Measurements from ENCODE around the gene AQP10.
A peak's percentile ranks its signal among the peaks of the same experiment; 100 is the strongest.
"Not testable (repeated sequence)": the region's sequence is repeated elsewhere in the genome, so short reads cannot be mapped to it uniquely, and the experiment has no call there.

Gene AQP10, protein sequence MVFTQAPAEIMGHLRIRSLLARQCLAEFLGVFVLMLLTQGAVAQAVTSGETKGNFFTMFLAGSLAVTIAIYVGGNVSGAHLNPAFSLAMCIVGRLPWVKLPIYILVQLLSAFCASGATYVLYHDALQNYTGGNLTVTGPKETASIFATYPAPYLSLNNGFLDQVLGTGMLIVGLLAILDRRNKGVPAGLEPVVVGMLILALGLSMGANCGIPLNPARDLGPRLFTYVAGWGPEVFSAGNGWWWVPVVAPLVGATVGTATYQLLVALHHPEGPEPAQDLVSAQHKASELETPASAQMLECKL

GRCh38 chr1:154320882-154321608, at the start of gene AQP10:
TSS of gene AQP10 (plus strand) at chr1:154321093. CDS start at chr1:154321156, 63 bp downstream.
- Histone ChIP-seq H3K4me3 (ENCODE audit: low read length in 2 of 2) (no peak within 1 kb of the TSS), H3K36me3 (ENCODE audit: control insufficient read depth in 2 of 2, insufficient read depth in 2 of 2, low read length in 2 of 2) (no peaks in the 10 kb centered on the region), H3K27me3 (ENCODE audit: control insufficient read depth in 2 of 2, insufficient read depth in 2 of 2, low read length in 2 of 2) (peaks cover 3 to 5% of the 10 kb centered on the region in 2 donors), H3K4me1 (ENCODE audit: control insufficient read depth in 2 of 2, insufficient read depth in 2 of 2, low read length in 2 of 2) (peaks cover 0 to under 1% of the 10 kb centered on the region in 2 donors), H3K27ac (ENCODE audit: low read depth in 2 of 2, low read length in 2 of 2) (no peak within 1 kb of the TSS), H3K9me3 (ENCODE audit: control insufficient read depth in 2 of 2, low read length in 2 of 2) (no peaks in the 10 kb centered on the region), H3K9ac (ENCODE audit: low read depth in 1 of 2, low read length in 2 of 2) (no peak within 1 kb of the TSS)

DNA sequence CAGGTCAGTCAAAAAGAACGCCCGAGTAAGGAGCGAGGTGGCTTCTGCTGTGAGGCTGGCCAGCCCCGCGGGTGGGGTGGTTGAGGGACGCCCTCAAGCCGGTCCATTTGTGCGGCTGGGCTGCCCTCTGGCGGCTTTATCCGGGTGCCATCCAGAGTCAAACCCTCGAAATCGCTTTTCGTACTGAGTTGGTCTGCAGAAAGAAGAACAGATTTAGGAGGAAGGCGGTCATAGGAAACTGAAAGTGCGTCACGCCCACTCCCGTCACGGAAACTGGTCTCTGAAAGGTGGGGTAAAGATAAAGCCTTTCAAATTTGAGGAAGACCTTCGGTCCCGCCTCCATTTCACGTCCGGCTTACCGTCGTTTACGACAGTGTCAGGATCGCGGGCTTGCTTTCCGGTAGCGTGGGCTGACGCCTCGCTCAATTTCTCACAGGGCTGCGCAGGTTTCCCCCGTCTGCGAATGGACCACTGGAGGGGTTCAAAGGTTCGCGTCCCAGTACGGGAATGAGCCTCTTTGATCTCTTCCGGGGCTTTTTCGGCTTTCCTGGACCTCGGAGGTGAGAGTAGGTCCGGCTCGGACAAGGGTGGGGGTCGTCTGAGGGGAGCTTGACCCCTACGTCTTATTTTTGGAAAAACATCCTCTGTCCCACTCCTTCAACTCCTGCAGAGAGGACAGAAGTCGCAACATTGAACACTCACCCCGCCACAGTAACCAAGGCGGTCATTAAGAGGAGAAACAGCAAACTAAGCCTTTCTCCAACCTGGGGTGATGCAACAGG, 48.5 kb upstream of the AQP10 start, which contains the start of gene HAX1:
Gene HAX1 (plus strand): TSS at position 413 of the 782 bp plus-strand sequence. CDS start 95 bp downstream, at position 508.
- peaks cover 20 to 30% of the 10 kb centered on the region in 2 donors for H3K36me3 ChIP-seq (ENCODE audit: control insufficient read depth in 2 of 2, insufficient read depth in 2 of 2, low read length in 2 of 2)

DNA sequence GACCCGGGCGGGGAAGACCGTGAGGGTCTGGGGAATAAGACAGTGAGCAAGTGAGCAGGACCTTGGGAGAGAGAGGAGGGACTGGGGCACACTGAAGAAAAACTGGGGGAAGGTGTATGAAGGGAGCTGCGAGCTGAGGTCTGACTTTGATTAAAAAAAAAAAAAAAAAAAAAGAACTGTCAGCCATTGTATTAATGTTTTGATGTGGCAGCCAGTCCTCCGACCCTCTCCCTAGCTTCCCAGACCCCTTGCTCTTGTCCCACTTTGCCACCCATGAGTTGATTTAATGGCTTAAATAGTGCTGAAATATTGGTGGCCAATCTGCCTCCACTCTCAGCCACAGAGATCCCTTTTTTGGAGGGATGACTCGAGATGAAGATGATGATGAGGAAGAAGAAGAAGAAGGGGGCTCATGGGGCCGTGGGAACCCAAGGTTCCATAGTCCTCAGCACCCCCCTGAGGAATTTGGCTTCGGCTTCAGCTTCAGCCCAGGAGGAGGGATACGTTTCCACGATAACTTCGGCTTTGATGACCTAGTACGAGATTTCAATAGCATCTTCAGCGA, 47.8 kb upstream of the AQP10 start:
- peak overlapping the region; percentile 86 to 94 for H3K9ac ChIP-seq (ENCODE audit: low read depth in 1 of 2, low read length in 2 of 2)
- H3K27ac ChIP-seq (ENCODE audit: low read depth in 2 of 2, low read length in 2 of 2) = peak overlapping the region; percentile 87 to 92
- H3K4me1 ChIP-seq (ENCODE audit: control insufficient read depth in 2 of 2, insufficient read depth in 2 of 2, low read length in 2 of 2) = peaks cover 6 to 12% of the 10 kb centered on the region in 2 donors
- peak overlapping the region; percentile 80 to 96 for H3K4me3 ChIP-seq (ENCODE audit: low read length in 2 of 2)
- peaks cover 20 to 30% of the 10 kb centered on the region in 2 donors for H3K36me3 ChIP-seq (ENCODE audit: control insufficient read depth in 2 of 2, insufficient read depth in 2 of 2, low read length in 2 of 2)
- H3K27me3 ChIP-seq (ENCODE audit: control insufficient read depth in 2 of 2, insufficient read depth in 2 of 2, low read length in 2 of 2) = no peaks in the 10 kb centered on the region
- H3K9me3 ChIP-seq (ENCODE audit: control insufficient read depth in 2 of 2, low read length in 2 of 2) = no peaks in the 10 kb centered on the region

More for the DNA sequence above, 48.5 kb upstream of the AQP10 start, which contains the start of gene HAX1:
- Histone ChIP-seq H3K9ac (ENCODE audit: low read depth in 1 of 2, low read length in 2 of 2) (peak within 1 kb of the TSS; percentile 86 to 94), H3K4me3 (ENCODE audit: low read length in 2 of 2) (peak within 1 kb of the TSS; percentile 80 to 96), H3K27ac (ENCODE audit: low read depth in 2 of 2, low read length in 2 of 2) (peak within 1 kb of the TSS; percentile 87 to 92), H3K27me3 (ENCODE audit: control insufficient read depth in 2 of 2, insufficient read depth in 2 of 2, low read length in 2 of 2) (no peaks in the 10 kb centered on the region), H3K9me3 (ENCODE audit: control insufficient read depth in 2 of 2, low read length in 2 of 2) (no peaks in the 10 kb centered on the region), H3K4me1 (ENCODE audit: control insufficient read depth in 2 of 2, insufficient read depth in 2 of 2, low read length in 2 of 2) (peaks cover 6 to 12% of the 10 kb centered on the region in 2 donors)

- no peak overlapping the region for H3K4me3 ChIP-seq (ENCODE audit: low read length in 2 of 2)
- no peak overlapping the region for H3K27ac ChIP-seq (ENCODE audit: low read depth in 2 of 2, low read length in 2 of 2)
- peaks cover 5 to 10% of the 10 kb centered on the region in 2 donors for H3K36me3 ChIP-seq (ENCODE audit: control insufficient read depth in 2 of 2, insufficient read depth in 2 of 2, low read length in 2 of 2)
- peaks cover 6 to 11% of the 10 kb centered on the region in 2 donors for H3K4me1 ChIP-seq (ENCODE audit: control insufficient read depth in 2 of 2, insufficient read depth in 2 of 2, low read length in 2 of 2)
- H3K9me3 ChIP-seq (ENCODE audit: control insufficient read depth in 2 of 2, low read length in 2 of 2) = no peaks in the 10 kb centered on the region
- H3K9ac ChIP-seq (ENCODE audit: low read depth in 1 of 2, low read length in 2 of 2) = no peak overlapping the region
- H3K27me3 ChIP-seq (ENCODE audit: control insufficient read depth in 2 of 2, insufficient read depth in 2 of 2, low read length in 2 of 2) = no peaks in the 10 kb centered on the region
These were observed 44.1 kb upstream of the AQP10 start for GRCh38 chr1:154276797-154277196.

DNA sequence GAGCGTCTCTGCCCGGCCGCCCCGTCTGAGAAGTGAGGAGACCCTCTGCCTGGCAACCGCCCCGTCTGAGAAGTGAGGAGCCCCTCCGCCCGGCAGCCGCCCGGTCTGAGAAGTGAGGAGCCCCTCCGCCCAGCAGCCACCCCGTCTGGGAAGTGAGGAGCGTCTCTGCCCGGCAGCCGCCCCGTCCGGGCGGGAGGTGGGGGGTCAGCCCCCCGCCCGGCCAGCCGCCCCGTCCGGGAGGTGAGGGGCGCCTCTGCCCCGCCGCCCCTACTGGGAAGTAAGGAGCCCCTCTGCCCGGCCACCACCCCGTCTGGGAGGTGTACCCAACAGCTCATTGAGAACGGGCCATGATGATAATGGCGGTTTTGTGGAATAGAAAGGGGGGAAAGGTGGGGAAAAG, 33.3 kb upstream of the AQP10 start:
- H3K27me3 ChIP-seq (ENCODE audit: control insufficient read depth in 2 of 2, insufficient read depth in 2 of 2, low read length in 2 of 2); H3K9me3 ChIP-seq (ENCODE audit: control insufficient read depth in 2 of 2, low read length in 2 of 2); H3K27ac ChIP-seq (ENCODE audit: low read depth in 2 of 2, low read length in 2 of 2); H3K4me1 ChIP-seq (ENCODE audit: control insufficient read depth in 2 of 2, insufficient read depth in 2 of 2, low read length in 2 of 2); H3K4me3 ChIP-seq (ENCODE audit: low read length in 2 of 2); H3K9ac ChIP-seq (ENCODE audit: low read depth in 1 of 2, low read length in 2 of 2); H3K36me3 ChIP-seq (ENCODE audit: control insufficient read depth in 2 of 2, insufficient read depth in 2 of 2, low read length in 2 of 2): not testable (repeated sequence)

DNA sequence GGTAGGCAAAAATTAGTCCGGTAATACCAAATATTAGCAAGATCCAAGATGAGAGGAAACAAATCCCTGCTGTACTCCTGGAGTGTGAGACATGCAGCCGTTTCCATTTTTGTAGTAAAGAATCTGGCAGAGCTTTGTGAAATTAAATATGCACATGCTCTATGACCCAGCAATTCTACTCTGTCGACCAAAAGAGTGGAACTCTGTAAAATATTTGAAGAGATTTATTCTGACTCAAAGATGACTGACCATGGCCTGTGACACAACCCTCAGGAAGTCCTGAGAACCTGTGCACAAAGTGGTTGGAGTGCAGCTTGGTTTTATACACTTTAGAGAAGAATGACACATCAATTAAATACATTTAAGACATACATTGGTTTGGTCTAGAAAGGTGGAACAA, 32.2 kb upstream of the AQP10 start:
- Histone ChIP-seq H3K27ac (ENCODE audit: low read depth in 2 of 2, low read length in 2 of 2) (no peak overlapping the region), H3K36me3 (ENCODE audit: control insufficient read depth in 2 of 2, insufficient read depth in 2 of 2, low read length in 2 of 2) (no peaks in the 10 kb centered on the region), H3K27me3 (ENCODE audit: control insufficient read depth in 2 of 2, insufficient read depth in 2 of 2, low read length in 2 of 2) (no peaks in the 10 kb centered on the region), H3K4me1 (ENCODE audit: control insufficient read depth in 2 of 2, insufficient read depth in 2 of 2, low read length in 2 of 2) (no peaks in the 10 kb centered on the region), H3K9ac (ENCODE audit: low read depth in 1 of 2, low read length in 2 of 2) (no peak overlapping the region), H3K9me3 (ENCODE audit: control insufficient read depth in 2 of 2, low read length in 2 of 2) (no peaks in the 10 kb centered on the region), H3K4me3 (ENCODE audit: low read length in 2 of 2) (no peak overlapping the region)

- Histone ChIP-seq H3K4me1 (ENCODE audit: control insufficient read depth in 2 of 2, insufficient read depth in 2 of 2, low read length in 2 of 2) (no peaks in the 10 kb centered on the region), H3K9ac (ENCODE audit: low read depth in 1 of 2, low read length in 2 of 2) (no peak overlapping the region), H3K27me3 (ENCODE audit: control insufficient read depth in 2 of 2, insufficient read depth in 2 of 2, low read length in 2 of 2) (no peaks in the 10 kb centered on the region), H3K9me3 (ENCODE audit: control insufficient read depth in 2 of 2, low read length in 2 of 2) (peaks cover 3 to 4% of the 10 kb centered on the region in 2 donors), H3K4me3 (ENCODE audit: low read length in 2 of 2) (no peak overlapping the region), H3K36me3 (ENCODE audit: control insufficient read depth in 2 of 2, insufficient read depth in 2 of 2, low read length in 2 of 2) (no peaks in the 10 kb centered on the region), H3K27ac (ENCODE audit: low read depth in 2 of 2, low read length in 2 of 2) (no peak overlapping the region)
These were observed 30.0 kb upstream of the AQP10 start for GRCh38 chr1:154290921-154291320.

DNA sequence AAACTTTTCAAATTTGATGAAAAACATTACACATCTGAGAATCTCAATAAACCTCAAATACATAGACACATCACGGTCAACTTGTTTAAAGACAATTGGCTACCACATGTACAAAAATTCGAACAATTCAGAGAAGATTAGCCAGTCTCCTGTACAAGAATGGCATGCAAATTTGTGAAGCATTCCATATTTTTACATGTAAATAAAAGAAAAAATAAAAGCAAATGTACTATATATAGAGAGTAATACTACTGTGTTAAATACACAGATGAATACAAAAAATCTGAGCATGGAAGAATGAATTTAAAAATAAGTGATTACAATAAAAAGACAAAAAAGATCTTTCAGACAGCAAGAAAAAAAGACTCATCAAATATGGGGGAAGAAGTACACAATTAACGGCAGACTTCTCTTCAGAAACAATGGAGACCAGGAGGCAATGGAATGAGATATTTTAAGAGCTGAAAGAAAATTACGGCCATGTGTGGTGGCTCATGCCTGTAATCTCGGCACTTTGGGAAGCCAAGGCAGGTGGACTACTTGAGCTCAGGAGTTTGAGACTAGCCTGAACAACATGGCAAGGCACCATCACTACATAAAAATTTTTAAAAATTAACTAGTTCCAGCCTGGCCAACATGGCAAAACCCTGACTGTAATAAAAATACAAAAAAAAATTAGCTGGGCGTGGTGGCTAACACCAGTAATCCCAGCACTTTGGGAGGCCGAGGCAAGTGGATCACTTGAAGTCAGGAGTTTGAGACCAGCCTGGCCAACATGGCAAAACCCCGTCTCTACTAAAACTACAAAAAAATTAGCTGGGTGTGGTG, 25.3 kb upstream of the AQP10 start:
- H3K36me3 ChIP-seq (ENCODE audit: control insufficient read depth in 2 of 2, insufficient read depth in 2 of 2, low read length in 2 of 2) = no peaks in the 10 kb centered on the region
- no peak overlapping the region for H3K4me3 ChIP-seq (ENCODE audit: low read length in 2 of 2)
- H3K9ac ChIP-seq (ENCODE audit: low read depth in 1 of 2, low read length in 2 of 2) = no peak overlapping the region
- H3K9me3 ChIP-seq (ENCODE audit: control insufficient read depth in 2 of 2, low read length in 2 of 2) = peaks cover 3 to 4% of the 10 kb centered on the region in 2 donors
- H3K27ac ChIP-seq (ENCODE audit: low read depth in 2 of 2, low read length in 2 of 2) = no peak overlapping the region
- no peaks in the 10 kb centered on the region for H3K4me1 ChIP-seq (ENCODE audit: control insufficient read depth in 2 of 2, insufficient read depth in 2 of 2, low read length in 2 of 2)
- no peaks in the 10 kb centered on the region for H3K27me3 ChIP-seq (ENCODE audit: control insufficient read depth in 2 of 2, insufficient read depth in 2 of 2, low read length in 2 of 2)

DNA sequence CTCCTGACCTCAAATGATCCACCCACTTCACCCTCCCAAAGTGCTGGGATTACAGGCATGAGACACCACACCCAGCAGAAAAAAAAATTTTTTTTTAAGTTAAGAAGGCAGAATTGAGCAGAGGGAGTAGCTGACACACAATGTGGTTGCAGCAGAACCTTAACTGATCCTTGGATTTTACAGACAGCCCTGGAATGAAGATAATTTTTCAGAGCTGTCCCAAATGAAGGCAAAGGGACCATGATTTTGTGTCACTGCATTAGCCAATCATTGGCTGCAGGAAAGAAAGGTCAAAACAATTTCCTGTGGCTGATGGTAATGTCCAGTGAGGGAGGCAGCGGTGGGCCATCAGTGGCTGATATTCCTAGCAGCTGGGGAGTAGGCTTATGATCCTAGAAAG, 19.3 kb upstream of the AQP10 start:
- Histone ChIP-seq H3K4me3 (ENCODE audit: low read length in 2 of 2) (no peak overlapping the region), H3K9me3 (ENCODE audit: control insufficient read depth in 2 of 2, low read length in 2 of 2) (no peaks in the 10 kb centered on the region), H3K27ac (ENCODE audit: low read depth in 2 of 2, low read length in 2 of 2) (no peak overlapping the region), H3K36me3 (ENCODE audit: control insufficient read depth in 2 of 2, insufficient read depth in 2 of 2, low read length in 2 of 2) (no peaks in the 10 kb centered on the region), H3K9ac (ENCODE audit: low read depth in 1 of 2, low read length in 2 of 2) (no peak overlapping the region), H3K27me3 (ENCODE audit: control insufficient read depth in 2 of 2, insufficient read depth in 2 of 2, low read length in 2 of 2) (no peaks in the 10 kb centered on the region), H3K4me1 (ENCODE audit: control insufficient read depth in 2 of 2, insufficient read depth in 2 of 2, low read length in 2 of 2) (no peaks in the 10 kb centered on the region)
